Right lobe of liver (tissue), 6 donors: ENCODE data around the gene DUSP1. TPM values are rescaled to one million over a fixed set of nuclear protein-coding genes. Genes with fewer than 3 reads are reported as not detected.

Experiments used
- ATAC-seq, 4 donors: fragments of 200-7000 bp; cut with Tn5 transposase; one replicate each; pipeline ENCODE4 v1.9.1; 2020; ENCODE audit warnings: mild to moderate bottlenecking in 4 of 4, moderate library complexity in 4 of 4
- DNase-seq, 3 donors: peaks; one replicate each; pipeline ENCODE4 v3.0.0-alpha.2; 2020
- H3K27ac ChIP-seq, 3 donors: fragments of 200-600 bp; one replicate each; pipeline ENCODE4 v1.8.0; 2022
- H3K27me3 ChIP-seq, 2 donors: fragments of 200-600 bp; one replicate each; pipeline ENCODE4 v1.8.0; 2022
- H3K36me3 ChIP-seq, 4 donors: fragments of 200-600 bp; sonication (generic) in 1 of 4; one replicate each; pipeline versions ENCODE4 v1.5.1 to v1.8.0; 2017 to 2022; ENCODE audit warnings: control low read depth in 1 of 4
- H3K4me1 ChIP-seq, 4 donors: fragments of 200-600 bp; sonication (generic) in 1 of 4; one replicate each; pipeline versions ENCODE4 v1.5.1 to v1.8.0; 2017 to 2022; ENCODE audit warnings: control low read depth in 1 of 4
- H3K4me3 ChIP-seq, 3 donors: fragments of 200-600 bp; one replicate each; pipeline ENCODE4 v1.8.0; 2022
- H3K9me3 ChIP-seq, 4 donors: fragments of 200-600 bp; sonication (generic) in 1 of 4; one replicate each; pipeline versions ENCODE4 v1.5.1 to v1.8.0; 2017 to 2022; ENCODE audit warnings: control low read depth in 1 of 4
- CTCF ChIP-seq, 4 donors: fragments of 200-600 bp in 3 of 4; fragments of 450-650 bp in 1 of 4; IDR thresholded peaks; one replicate each; pipeline versions ENCODE4 v1.5.1 to v1.8.0; 2016 to 2022; ENCODE audit warnings: antibody characterized with exemption in 4 of 4, mild to moderate bottlenecking in 2 of 4
- POLR2A ChIP-seq: fragments of 450-650 bp; IDR thresholded peaks from one replicate; pipeline ENCODE4 v1.6.1; 2017; ENCODE audit warnings: antibody characterized with exemption, mild to moderate bottlenecking
- WGBS: methylation state at CpG from one replicate; pipeline ENCODE4 v1.1.6; 2018; ENCODE audit warnings: low coverage, low lambda C conversion rate; ENCODE audit not compliant: insufficient coverage; ENCODE audit errors: missing lambda C conversion rate; 5-methylcytosine and 5-hydroxymethylcytosine counted together
- intact Hi-C, 2 donors: fragments of 100-400 bp; cut with DNase I; formaldehyde crosslinking; loops; one replicate each; pipeline versions ENCODE4 v1.11.2 to v1.14.1; 2022
- total RNA-seq, 6 experiments: library from RNA; depleted of rRNA in 2 of 6; stranded (reverse); fragments of >200 nt in 2 of 6; fragmentation: NEBNext Ultra II Directional in 3 of 6; extraction: Animal tissue kit (Norgen Biotek cat#: 25700) in 3 of 6; gene quantifications; one replicate each; pipeline versions ENCODE4 v1.1.0 to v1.2.4, GENCODE V29; 2016 to 2023
- donor health status: DM: no; HTN: yes; CAD: no.
- donor health status: DM: no; HTN: no; CAD: no.
- donor health status: DM: no; HTN: no; CAD: no.
- donor health status: DM: no; HTN: yes; CAD: no.
- donor health status: DM: no; HTN: yes; CAD: no.

Gene DUSP1
- total RNA-seq, 6 experiments from 2014 or later, result 106 to 407 (median 232) TPM

GRCh38 chr5:172775326-172776234 lies 4.6 kb upstream of the DUSP1 start:
- 32% methylated on average over 5 of the region's 11 CpGs for WGBS
- intact Hi-C loops, result loop anchor here in 1 of 2 donors (5.0 kb wide), 1 partner anchor 77 kb away; no protein-coding TSS in a partner anchor
- Histone ChIP-seq H3K4me1 (peaks cover 0 to 83% (median 40%) of the 10 kb centered on the region in 4 donors), H3K36me3 (peaks cover 0 to 2% (median 0%) of the 10 kb centered on the region in 4 donors), H3K27me3 (no peaks in the 10 kb centered on the region), H3K9me3 (no peaks in the 10 kb centered on the region), H3K4me3 (no peak overlapping the region), H3K27ac (peak overlapping the region; percentile 99 to 100 (median 99))
- peak; percentile 88 to 97 (median 94) for DNase-seq
- peak; percentile 18 to 52 (median 33) for ATAC-seq
- TF ChIP-seq POLR2A (peak; percentile 83), CTCF (IDR thresholded peaks at IDR 0.05) (no peak)

GRCh38 chr5:172774561-172775315 lies 3.7 kb upstream of the DUSP1 start:
- Histone ChIP-seq H3K27ac (peak overlapping the region; percentile 99 to 100 (median 99)), H3K36me3 (peaks cover 0 to 11% (median 3%) of the 10 kb centered on the region in 4 donors), H3K9me3 (no peaks in the 10 kb centered on the region), H3K4me1 (peaks cover 0 to 78% (median 40%) of the 10 kb centered on the region in 4 donors), H3K4me3 (no peak overlapping the region), H3K27me3 (no peaks in the 10 kb centered on the region)
- WGBS, result 70% methylated on average over 7 of the region's 7 CpGs
- peak in 1 of 3 donors; percentile 45 for DNase-seq
- intact Hi-C loops, result loop anchor here in 1 of 2 donors (5.0 kb wide), 1 partner anchor 78 kb away; no protein-coding TSS in a partner anchor
- TF ChIP-seq POLR2A, result no peak
- TF ChIP-seq CTCF (IDR thresholded peaks at IDR 0.05), result no peak
- no peak for ATAC-seq

DNA sequence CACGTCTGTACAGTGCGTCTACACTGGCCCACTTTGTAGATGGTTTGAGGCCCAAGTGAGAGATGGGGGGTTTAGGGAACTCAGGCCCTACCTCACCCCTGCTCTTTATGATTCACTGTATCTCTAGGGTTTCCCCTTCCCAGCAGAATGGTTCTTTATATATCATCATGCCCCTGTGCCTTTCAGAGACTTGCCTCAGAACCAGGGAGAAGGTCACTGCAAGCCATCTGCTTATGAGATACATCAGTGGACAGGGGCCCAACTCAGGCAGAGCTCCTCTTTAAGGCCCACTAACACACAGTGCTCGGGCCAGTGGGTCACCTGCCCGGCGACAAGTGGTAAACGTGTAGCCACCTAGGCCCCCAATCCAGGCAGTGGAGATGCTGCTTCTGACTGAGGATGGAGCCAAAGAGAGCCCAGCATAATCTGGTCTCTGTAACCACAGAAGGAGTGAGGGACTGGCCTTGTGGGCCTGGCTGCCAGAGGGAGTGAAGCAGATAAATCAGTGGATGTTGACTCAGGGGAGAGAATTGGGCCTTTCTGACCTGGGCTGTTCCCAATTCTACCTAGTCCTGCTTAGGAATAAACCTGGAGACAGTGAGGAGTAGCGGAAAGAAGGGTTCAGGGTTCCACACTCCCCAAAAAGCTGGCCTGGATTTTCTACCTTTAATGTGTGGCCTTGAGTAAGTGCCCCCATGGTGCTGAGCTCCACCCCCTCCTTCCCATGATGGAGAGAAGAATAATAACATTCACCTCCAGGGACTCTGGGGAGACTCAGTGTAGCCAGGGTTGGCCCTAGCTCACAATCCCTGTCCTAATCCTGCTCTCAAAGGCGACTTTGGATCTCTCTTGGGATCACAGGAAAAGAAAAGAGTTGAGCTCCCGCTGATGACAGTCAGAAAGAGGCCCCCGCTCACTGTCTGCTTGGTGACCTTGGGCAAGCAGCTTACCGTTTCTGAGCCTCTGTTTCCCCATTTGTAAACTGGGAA lies 2.8 kb upstream of the DUSP1 start:
- intact Hi-C loops, result no loop called here
- ATAC-seq, result no peak
- H3K4me3 ChIP-seq, result no peak overlapping the region
- H3K9me3 ChIP-seq, result no peaks in the 10 kb centered on the region
- DNase-seq, result peak in 1 of 3 donors; percentile 67
- H3K4me1 ChIP-seq, result peaks cover 0 to 69% (median 35%) of the 10 kb centered on the region in 4 donors
- H3K27ac ChIP-seq, result peak overlapping the region; percentile 99 to 100 (median 99)
- WGBS, result 55% methylated on average over 5 of the region's 11 CpGs
- H3K27me3 ChIP-seq, result no peaks in the 10 kb centered on the region
- TF ChIP-seq POLR2A (no peak), CTCF (IDR thresholded peaks at IDR 0.05) (no peak)
- H3K36me3 ChIP-seq, result peaks cover 0 to 20% (median 12%) of the 10 kb centered on the region in 4 donors
